CD4-positive, alpha-beta T cell treated with Interferon alpha-2 for 1 hour (primary cell): ENCODE data around the gene HPGDS.
"Not testable (repeated sequence)": the region's sequence is repeated elsewhere in the genome, so short reads cannot be mapped to it uniquely, and the experiment has no call there.

Experiments
- DNase-seq, 2 donors: peaks; one replicate each; pipeline ENCODE4 v3.0.0-alpha.2; 2020 to 2022

HPGDS gene

DNA sequence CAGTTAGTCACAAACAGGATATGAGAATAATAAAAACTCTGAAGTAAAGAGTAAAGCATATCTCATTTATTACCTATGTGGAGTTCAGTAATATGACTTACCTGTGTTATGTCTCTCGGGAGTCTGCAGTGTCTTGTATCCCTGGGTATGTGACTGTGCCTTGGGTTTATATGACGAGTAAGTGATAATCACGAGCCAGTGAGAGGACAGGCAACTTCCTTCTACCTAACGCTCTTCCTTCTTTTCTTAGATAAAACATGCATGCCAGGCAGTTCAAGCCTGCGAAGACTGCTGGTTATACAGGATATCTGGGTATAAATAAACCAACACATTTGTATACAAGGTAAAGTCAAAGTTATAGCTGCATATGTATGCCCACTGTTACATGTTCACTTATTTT, at the start of gene HPGDS:
TSS of gene HPGDS (minus strand) at position 143 of the 400 bp plus-strand sequence. CDS start 8,207 bp downstream, outside the sequence.
- no peak for DNase-seq

DNA sequence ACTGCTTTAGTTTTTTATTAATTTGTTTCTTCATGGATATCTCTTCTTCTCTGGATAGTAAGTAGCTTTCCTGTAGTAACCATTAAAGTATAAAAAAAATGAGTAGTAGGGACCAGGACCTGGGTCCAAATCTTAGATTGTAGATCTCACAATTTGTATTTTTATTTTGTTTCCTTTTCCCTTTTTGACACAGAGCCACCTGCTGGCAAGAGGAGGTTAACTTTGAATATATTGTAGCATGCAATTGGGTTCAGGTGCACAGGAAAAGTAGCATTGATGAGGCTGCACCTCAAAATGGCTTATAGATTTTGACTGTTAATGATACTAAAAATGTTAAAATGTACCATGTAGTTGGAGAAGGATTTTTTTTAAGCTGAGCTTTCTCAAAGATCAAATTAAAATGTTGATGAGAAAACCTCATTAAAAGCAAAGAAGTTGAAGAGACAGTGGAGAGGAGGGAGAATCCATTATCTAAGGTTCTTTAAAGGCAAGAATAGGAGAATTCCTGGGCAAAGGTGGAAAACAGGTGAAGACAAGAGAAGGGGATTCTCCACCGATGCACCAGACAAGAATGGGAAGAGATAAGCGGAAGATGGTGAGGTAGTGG, 48.3 kb upstream of the HPGDS start:
- DNase-seq, result peak in 1 of 2 donors; percentile 28

DNA sequence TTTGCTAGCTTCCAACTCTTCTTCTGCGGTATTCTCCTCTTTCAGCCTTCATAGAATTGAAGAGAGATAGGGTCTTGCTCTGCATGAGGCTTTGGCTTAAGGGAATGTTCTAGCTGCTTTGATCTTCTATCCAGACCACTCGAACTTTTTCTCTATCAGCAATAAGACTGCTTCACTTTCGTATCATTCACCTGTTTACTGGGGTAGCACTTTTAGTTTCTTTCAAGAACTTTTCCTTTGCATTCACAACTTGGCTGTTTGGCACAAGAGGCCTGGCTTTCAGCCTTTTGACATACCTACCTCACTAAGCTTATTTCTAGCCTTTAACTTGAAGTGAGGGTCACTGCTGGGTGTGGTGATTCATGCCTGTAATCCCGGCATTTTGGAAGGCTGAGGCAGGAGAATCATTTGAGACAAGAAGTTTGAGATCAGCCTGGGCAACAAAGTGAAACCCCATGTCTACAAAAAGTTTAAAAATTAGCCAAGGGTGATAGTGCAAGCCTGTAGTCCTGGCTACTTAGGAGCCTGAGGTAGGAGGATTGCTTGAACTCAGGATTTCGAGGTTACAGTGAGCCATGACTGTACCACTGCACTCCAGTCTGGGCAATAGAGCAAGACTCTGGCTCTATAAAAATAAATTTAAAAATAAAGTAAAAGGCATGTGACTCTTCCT, 47.1 kb upstream of the HPGDS start:
- no peak for DNase-seq

DNA sequence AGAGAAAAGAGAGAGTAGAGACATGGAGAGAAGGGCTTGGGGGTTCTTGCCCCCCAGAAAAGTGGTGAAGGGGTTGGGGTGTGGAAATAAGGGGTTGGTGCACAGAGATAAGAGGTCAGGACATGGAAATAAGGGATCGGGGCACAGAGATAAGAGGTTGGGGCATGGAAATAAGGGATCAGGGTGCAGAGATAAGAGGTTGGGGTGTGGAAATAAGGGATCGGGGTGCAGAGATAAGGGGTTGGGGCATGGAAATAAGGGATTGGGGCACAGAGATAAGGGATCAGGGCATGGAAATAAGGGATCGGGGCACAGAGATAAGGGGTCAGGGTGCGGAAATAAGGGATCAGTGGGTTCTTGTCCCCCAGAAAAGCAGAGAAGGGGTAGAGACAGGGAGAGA, 45.3 kb upstream of the HPGDS start:
- DNase-seq, result not testable (repeated sequence)

DNA sequence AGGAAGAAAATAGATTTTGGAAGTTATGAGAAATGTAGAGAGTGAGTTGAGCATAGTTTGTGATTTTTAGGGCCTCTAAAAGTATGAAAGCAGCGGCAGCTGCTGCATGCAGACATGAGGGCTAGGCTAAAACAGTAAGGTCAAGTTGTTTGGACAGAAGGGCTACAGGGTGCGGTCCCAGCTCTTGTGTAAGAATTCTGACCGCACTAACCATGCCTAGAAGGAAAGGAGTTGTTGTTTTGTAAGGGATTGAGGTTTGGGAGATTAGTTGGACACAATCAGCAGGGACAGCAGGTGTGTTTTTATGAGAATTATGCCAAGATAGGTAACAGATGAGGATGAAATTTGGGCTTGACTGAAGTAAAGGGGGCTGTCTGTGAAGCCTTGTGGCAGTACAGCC, 42.8 kb upstream of the HPGDS start:
- not testable (repeated sequence) for DNase-seq

DNA sequence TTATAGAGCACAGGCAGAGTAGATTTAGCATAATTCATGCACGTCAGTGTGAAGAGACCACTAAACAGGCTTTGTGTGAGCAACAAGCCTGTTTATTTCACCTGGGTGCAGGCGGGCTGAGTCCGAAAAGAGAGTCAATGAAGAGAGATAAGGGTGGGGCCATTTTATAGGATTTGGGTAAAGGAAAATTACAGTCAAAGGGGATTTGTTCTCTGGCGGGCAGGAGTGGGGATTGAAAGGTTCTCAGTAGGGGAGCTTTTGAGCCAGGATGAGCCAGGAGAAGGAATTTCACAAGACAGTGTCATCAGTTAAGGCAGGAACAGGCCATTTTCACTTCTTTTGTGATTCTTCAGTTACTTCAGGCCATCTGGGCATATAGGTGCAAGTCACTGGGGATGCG, 40.3 kb upstream of the HPGDS start:
- not testable (repeated sequence) for DNase-seq

DNA sequence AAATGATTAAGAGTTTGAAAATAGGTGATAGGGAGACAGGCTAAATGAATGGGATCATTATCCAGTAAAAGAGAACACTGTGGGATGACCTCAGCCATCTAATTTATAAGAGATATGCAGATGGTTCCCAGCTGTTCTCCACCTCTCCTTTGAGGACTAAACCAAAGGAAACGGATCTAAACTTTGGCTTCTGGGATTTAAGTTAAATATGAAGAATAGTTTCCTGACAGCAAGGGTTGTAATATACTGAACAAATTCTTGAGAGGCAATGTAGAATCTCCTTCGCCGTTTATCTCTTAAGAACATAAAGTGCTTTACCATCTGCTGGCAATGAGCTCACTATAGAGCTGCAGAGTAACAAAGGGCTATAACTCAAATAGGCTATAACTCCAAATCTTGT, 35.4 kb upstream of the HPGDS start:
- DNase-seq, result no peak

DNA sequence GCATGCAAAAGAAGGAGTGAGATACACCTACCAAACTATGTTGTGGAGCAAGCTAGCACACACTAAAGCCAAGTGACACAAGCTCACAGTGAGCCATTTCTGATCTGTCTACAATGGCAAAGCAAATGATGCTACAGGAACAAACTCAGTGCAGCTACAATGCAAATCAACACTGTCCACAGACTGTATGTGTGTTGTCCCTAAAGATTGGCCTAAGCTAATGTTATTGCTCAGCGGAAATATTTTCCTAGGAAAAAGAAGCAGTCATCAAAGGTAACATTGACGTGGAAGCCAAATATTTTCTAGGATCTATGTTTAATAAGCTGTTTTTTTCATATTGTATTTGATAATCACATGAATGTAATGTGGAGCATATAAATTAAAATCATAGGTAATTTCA, 34.7 kb upstream of the HPGDS start:
- DNase-seq, result no peak

DNA sequence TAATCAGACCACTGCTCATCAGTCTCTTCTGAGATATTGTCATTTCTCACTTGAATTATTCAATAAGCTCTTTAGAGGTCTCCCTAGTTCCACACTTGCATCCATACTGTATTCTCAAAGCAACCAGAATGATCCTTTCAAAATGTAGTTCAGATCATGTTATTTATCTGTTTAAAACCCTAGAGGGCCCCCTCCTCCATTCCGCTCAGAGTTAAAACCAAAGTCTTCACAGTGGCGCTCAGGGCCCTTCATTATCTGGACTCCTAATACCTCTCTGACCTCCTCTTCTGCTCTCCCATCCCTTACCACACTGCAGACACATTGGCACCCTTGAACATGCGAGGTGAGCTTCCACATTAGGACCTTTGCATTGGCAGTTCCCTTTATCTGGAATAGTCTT, 32.7 kb upstream of the HPGDS start:
- DNase-seq, result no peak

DNA sequence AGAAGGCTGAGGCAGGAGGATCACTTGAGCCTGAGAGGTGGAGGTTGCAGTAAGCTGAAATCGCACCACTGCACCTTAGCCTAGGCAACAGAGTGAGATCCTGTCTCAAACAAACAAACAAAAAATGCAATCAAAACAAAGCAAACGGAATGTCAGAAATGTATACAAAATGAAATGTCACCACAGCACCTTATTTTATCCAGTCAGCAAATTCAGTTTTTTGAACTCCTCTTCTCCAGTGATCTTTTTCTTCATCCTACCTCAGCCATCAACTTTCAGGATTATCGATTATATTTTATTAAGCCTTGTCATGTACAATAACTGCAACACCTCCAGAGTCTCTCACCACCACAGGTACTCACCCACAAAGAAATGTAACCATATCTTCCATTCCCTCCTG, 31.1 kb upstream of the HPGDS start:
- DNase-seq, result no peak

DNA sequence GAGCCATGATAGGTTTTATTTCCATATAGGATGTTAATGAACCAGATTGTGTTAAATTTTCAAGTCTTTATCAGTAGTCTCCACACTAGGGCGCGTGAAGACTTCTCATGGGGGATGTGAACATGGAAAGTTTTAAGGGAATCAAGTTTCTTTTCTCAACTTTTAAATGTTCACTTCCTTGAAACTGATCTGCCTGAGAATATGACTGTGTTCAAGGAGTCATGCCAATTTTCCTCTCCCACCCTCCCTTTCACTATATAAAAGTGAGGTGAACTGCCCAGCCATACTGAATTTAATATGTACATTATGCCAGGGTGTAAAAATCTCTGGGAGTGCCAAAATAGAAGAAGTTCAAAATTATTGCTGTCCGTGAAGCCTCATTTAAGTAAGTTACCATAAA, 30.4 kb upstream of the HPGDS start:
- DNase-seq, result no peak

DNA sequence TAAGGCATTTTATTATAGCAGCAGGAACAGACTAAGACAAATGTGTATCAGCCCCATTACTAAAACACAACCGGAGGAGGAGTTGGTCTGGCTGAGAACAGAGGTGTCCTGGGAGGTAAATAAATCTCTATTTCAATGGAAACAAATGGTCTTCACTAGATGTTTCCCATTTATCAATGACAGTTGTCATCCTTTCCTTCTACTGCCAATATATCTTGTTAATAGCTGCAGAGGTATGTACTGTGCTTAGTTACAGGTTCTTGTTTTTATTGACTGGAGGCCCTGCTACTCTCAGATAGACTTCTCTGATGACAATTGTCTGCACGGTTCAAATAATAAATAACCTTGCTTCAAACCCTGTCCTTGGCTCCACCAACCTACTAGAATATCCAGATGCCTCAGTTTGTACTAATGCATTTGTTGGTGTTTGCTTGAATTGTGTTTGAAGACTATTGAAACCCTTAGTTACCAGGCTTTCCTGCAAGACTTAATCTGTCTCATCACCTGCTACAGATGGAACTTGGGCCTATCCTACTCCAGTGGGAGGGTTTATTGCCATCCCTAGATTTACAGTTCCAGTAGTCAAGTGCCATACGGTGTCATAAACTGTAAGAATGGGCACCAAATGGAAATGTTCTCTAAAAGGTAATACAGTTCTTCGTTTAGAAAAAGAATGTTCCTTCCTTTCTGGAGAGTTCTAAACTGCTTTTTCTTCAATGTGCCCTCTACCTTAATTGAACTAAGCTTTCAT, 29.8 kb upstream of the HPGDS start:
- no peak for DNase-seq

DNA sequence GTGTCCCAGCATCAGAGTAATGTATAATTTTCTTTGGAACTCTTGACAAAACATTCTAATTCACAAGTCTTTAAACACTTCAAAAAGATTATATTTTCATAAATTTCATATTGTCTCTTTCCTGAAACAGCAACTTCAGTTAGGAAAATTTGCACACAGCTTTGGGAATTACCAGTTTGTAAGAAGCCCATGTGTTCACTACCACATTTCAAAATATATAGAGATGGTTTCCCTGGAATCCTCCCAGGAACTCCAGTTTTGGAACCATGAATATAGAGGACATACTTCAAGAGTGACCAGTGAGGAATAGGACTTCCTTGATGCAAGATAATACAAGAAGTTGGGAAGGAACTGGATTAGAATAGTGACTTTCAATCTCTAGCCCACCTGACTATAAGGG, 28.7 kb upstream of the HPGDS start:
- no peak for DNase-seq

DNA sequence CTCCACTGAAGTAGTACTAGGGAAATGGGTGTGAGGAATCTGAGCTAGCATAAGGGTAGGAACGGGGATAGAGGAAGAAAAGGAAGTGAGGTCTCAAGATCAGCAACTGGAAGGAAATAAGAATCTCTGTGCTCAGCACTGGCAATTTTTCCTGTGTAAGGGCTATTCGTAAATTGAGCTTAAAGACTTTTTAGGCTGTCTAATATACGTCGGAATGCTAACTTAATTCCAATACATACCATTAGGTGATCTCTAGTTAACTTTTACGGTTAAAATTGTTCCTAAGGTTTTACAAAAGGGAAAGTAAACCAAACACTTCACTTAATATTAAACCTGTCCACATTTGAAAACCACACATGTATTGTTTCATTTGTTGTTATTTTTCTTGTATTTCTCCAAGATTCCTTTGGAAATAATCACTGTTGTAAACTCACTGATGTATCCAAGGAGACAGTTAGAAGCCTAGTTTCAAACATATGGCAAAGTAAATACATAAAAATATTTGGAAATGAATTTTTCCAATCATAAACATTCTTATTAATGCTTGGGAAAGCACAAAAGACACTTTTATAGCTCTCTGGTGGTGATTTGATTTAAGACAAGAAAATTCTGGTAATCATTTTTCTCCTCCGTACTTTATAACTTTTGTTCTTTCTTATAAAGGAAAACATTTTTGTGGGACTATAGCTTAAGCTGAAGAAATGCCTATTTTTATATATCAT, 28.1 kb upstream of the HPGDS start:
- DNase-seq, result no peak

DNA sequence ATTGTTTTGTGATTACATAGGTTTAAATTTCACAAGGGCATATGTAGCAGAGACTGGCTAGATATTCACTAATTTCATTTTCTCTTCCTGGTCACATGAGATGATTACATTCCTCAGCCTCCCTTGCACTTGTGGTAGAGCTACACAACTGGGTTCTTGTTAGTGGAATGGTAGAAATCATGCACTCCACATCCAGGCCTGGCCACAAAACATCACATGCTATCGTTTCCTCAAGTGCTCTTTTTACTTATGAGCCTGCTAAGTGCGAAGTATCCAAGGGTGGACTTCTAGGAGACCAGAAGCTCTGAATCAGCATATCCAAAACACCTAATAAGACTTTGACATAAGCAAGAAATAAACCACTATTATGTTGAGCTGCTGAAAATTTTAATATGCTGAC, 26.4 kb upstream of the HPGDS start:
- no peak for DNase-seq

DNA sequence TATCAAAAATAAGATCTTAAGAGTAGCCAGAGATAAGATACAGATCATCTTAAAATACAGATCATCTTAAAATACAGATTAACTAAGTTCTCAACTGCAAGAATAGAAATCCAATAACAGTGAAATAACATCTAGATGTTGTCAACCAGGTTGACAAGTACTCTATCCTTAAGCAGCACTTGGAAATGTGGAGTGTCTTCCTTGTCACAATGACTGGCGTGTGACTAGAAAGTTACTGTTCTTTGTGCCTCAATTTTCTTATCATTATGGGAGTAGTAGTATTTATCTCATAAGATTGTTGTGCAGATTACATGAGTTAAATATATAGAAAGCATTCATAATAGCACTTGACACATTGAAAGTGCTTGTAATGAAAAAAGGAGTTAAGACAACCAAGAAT, 25.8 kb upstream of the HPGDS start:
- DNase-seq, result no peak

DNA sequence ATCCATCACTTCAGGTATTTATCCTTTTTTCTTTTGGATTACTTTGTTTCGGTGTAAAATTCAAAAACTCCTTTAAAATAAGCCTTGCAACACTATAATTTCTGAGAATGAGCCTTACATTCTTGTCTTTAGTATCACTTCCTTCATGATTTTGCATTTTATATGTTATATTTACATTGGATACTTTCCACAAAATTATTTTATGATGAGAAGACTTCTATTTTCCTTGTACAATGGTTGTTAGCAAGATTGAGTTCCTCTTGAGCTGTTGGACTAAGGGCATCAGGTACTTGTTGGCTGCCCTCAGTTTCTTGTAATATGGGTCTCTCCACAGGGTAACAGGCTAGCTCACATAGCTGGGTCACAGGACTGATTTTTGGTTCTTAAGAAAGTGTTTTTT, 22.7 kb upstream of the HPGDS start:
- DNase-seq, result no peak

DNA sequence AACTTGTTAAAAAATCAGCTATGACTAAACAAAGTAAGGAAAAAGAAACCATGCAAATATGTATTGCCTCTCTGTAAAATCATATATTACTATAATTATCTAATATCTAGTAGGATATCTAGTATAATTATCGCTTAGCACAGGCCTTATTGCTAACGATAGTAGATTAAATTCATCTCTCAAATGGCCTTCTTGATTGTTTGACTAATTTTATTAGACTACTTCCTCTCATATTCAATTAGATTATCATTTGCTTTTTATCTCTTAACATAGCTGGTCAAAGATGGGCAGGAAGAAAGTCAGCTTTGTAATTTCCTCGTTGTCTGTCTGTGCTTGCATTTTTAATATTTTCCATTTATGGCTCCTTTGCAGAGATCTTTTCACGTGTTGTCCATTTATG, 21.9 kb upstream of the HPGDS start:
- DNase-seq, result no peak

DNA sequence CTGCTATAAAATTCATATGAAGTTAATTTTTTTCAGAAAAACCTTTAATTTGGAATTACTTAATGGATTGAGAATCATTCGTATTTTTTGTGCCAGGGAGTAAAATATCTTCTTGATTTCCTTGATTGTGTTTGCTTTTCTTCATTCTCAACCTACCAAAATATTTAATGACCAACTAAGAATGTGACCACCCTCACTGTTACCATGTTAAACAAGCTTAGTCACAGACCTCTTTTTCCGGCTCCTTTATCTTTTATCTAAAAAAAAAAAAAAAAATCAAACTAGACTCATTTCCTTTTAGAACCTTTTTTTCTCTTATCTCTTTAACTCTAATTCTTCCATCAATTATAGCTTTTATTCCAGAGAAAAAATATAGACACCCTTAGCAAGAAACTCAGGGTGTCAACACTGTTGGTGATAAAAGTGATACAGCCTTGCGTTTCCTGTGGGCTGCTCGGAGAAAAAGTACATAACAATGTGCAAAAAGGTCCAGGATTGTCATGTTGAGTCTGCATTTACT, 20.6 kb upstream of the HPGDS start:
- DNase-seq, result no peak

DNA sequence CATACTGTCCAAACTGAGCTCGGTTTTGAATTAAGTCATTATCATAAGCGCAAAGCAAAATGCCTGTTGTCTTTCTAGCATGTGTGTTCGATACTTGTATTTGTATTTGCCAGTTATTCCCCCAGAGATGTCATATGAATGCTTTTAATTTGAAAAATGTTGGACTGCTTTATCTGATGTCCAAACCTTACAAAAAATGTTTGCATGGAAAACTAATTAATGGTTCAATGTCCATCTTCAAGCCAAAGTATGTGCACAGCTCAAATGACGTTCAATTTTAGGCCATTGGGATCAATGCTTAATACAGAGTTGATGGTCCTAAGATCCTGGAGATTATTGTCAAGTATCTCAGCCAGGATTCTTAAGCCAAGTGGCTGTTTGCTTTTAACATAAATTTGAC, 17.2 kb upstream of the HPGDS start:
- no peak for DNase-seq

DNA sequence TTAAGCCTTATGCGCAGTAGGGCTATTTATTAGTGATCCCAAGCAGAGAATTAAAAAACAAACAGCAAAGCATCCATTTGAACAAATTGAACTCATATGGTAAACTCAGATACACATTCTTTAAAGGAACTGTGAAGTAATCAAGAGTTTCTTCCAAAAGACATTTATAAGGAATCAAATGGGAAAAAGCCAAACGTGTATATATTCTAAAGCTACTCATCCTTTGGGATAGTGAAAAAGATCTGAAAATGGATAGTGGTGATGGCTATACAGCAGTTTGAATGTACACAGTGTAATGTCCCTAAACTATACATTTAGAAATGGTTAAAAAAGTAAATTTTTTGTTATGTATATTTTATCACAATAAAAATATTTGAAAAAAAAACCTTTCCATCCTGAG, 16.6 kb upstream of the HPGDS start:
- DNase-seq, result no peak

DNA sequence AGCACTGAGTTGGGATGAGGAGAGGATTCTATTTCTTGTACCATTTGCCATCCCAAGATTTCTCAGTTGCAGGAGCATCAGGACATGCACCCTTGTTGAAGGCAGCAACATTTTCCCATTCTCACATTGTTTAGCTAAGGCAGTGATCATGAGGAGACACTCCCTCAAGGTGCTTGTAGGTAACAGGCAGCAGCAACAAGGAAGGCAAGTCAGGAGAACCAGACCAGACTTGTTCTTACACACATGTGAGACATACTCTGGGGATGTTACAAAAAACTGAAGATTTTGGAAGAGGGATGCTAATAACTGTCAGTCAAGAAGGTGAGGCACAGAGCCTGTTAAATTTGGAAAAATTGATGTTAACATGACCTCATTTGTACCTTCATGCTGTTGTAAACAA, 15.5 kb upstream of the HPGDS start:
- DNase-seq, result no peak

DNA sequence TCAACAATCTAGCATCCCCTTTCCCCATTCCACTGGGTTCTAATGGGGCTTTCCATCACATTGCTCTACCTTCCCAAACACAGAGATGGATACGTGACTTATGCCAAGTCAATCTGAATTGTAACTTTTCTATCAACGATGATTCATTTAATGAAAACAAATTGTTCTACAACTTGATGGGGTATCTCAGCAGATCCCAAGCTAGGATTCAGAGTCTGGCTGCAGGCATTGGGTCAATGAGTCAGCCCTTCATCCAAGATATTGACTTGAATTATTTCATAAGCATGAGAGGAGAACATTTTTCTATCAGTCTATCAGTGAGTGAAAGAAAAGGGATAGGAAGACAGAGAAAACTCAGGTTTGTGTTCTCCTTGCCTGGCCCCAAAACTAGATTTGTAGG, 15.0 kb upstream of the HPGDS start:
- no peak for DNase-seq
